ENCODE results near the gene METTL13.
A peak's percentile ranks its signal among the peaks of the same experiment; 100 is the strongest.

METTL13 gene, protein sequence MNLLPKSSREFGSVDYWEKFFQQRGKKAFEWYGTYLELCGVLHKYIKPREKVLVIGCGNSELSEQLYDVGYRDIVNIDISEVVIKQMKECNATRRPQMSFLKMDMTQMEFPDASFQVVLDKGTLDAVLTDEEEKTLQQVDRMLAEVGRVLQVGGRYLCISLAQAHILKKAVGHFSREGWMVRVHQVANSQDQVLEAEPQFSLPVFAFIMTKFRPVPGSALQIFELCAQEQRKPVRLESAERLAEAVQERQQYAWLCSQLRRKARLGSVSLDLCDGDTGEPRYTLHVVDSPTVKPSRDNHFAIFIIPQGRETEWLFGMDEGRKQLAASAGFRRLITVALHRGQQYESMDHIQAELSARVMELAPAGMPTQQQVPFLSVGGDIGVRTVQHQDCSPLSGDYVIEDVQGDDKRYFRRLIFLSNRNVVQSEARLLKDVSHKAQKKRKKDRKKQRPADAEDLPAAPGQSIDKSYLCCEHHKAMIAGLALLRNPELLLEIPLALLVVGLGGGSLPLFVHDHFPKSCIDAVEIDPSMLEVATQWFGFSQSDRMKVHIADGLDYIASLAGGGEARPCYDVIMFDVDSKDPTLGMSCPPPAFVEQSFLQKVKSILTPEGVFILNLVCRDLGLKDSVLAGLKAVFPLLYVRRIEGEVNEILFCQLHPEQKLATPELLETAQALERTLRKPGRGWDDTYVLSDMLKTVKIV

DNA sequence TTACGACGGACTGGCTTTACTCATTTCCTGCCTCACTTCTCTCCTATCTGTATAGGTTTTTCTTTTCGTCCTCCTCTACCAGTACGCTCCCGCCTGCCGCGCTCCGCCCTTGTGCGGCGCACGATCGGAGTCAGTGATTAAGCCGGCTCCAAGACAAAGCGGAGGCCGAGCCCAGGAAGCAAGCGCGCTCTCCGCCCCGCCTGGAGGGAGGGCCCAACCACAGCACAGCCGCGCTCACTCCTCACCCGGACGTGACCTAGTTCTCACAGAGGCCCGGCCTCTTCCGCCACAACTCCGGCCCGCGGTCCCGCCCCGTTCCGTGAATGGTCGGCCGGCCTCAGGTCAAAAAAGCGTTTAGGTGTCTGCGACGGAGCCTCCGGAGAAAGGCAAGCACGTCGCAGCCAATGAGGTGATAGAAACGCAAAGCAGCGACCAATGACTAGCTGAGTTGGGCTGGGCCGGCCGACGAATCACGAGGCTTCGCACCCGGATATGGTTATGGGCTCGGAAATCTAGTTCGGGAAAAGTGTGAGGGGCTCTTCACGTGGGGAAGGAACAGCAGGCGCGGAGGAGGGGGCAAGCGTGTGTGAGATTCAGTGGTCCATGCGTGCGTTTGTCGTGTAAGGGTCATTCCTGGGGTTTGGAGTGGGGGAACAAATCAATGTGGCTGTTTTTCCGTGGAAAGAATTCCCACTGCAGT lies at the start of gene METTL13:
METTL13 (plus strand) TSS at position 485 of the 700 bp plus-strand sequence. CDS start 308 bp downstream, outside the sequence.
- peak; percentile 100 for DNase-seq (ENCODE audit: low spot score)

DNA sequence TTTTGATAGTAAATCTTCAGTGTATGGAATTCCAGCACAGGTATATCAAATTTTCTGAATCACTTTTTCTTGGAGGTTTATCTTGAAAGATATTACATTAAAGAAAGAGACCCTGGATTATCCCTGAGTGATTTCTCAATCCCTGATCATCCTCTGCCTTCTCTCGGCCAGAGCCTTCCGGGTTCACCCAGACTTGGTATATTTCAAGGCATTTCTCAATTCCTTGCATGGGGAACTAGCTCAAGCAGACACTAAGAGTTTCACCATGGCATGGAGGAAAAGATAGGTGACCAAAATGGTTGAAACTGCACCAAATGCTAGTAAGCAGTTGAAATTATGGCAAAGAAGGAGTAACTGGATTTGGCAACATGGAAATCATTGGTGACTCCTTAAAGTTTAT lies 45.3 kb upstream of the METTL13 start:
- DNase-seq (ENCODE audit: low spot score): no peak

DNA sequence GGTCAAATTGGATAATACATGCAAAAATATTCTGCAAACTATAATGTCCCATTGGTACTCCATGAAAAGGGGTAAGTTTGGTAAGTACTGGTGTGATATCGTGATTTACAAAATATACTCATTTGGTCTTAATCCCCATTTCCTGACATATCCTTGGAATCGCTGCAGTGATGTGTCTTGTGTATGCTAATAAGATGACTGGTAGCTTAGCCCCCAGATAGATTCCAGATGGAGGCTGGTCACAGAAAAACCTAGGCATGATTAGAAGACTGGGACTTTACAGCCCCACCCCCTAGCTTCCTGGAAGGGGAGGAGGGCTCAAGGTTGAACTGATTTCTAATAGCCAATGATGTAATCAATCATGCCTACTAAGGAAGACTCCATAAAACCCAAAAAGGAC lies 42.5 kb upstream of the METTL13 start:
- no peak for DNase-seq (ENCODE audit: low spot score)

DNA sequence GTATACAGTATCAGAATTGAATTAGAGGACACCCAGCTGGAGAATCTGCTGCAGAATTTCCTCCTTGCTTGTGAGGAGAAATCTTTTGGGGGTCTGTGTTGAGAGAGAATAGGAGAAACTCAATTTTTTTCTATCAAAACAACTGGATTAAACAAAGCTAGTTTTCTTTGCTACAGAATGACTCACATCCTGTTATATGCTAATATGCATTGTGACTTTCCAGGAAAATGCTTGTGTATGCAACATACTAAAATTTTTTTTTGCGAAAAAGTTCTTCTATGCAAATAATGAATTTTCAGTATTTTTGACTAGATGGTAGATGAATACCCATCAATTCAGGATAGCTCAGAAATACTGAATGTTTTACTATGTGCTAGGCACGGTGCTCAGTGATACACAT lies 41.8 kb upstream of the METTL13 start:
- DNase-seq (ENCODE audit: low spot score): no peak

DNA sequence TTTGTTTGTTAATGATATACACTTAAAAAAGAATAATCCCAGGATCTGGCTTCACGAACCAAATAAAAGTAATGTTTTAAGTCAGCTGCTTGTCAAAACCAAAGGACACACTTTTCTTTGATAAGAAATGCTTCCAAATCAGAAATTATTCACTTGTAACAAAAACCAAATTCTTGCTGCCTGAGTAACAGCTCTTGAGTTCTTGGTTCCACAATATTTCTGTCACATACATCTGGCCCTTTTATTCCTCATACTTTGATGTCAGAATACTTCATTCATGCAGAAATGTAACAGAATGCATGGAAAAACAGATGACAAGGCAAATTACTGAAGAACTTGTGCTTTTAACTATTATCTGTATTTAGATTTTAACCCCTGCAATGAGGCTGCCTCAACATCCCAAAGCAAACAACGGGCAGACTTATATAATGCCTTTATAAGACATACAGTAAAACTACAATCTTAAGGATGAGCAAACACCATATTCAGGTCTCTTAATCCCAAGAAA lies 41.0 kb upstream of the METTL13 start:
- no peak for DNase-seq (ENCODE audit: low spot score)

DNA sequence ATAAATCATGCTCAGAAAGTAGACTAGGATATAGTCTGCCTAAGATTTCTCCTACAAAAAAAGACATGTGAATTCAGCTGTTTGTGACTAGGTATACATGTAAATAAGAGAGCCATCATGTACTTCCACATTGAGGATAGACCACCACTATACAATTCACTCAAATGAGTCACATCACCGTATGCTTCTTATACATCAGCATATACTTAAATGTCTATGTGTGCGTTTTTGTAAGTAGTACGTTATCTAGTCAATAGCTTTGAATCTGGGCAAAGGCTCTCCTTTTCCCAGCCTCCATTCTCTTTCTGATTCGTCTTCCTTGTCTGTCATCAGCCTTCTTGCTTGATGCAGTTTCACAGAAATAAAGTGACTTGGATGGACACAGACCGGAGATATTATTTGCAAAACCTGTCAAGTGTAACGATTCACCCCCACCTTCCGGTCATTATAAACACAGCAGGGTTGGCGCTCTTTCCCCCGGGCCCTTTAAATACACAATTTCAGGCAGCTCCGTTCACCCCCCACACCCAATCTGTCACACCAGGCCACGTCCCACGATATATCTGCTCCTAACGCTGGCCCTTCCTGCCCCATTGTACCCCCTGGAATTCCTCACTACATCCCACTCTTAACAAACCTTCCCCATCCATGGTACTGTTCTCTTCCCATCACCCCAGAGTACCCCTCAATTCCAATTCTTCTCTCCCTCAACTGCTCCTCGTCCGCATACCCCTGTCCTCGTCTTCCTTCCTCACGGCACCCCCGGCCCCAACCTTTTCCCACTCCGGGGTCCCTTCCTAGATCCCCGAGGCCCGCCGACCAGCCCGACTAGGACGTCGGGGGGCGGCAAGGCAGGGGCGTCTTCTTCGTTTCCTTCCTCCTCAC lies 40.2 kb upstream of the METTL13 start:
- peak; percentile 43 for DNase-seq (ENCODE audit: low spot score)

DNA sequence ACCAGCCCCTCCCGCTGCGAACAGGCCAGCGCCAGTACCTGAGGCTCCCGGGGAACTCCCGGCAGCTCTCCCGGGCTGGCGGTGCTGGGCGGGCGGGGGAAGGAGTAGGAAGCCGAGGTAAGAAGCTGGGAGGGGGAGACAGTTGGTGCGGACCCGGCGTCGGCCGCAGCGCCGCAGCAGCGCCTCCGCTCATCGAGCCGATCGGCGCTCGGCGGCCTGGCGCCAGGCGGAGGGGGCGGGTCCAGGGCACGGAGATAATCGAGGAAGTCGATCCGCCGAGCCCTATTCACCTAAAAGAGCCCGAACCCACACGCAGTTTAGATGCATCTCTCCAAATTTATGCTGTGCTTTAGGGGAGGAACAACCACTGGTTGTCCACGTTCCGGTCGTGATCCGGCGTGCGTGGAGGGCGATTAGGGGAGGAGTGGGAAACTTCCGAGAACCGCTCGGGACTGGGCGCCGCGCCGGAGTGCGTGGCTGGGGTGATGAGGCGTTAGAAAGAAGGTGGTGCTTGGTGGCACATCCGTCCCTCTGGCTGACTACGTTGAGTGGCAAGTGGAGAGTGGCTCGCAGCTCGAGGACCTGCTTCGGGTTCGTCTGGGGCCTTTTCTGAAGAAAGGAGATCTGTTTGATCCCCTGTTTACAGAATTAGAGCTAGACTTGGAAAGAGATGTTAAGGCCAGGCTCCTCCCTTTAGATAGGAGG lies 39.4 kb upstream of the METTL13 start, which contains the start of gene VAMP4:
VAMP4 (minus strand) TSS at position 194 of the 705 bp plus-strand sequence. CDS start 3,651 bp downstream, outside the sequence.
- peak; percentile 90 for DNase-seq (ENCODE audit: low spot score)

DNA sequence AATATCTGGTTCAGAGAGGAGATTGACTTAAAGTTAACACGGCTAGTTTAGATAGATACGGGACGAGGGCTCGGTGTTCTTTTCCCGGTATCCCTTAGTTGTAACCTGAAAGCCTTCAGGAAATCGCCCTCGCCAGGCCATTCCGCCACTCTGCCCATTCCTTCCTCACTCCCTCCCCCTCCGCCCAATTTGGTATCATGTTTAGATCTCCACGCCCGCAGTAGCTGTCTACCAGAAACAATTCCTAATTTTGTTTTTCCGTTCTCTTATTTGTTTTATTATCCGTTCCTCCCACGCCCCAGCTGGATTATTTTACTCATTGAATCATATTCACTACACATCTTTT lies 38.9 kb upstream of the METTL13 start:
- peak; percentile 67 for DNase-seq (ENCODE audit: low spot score)

DNA sequence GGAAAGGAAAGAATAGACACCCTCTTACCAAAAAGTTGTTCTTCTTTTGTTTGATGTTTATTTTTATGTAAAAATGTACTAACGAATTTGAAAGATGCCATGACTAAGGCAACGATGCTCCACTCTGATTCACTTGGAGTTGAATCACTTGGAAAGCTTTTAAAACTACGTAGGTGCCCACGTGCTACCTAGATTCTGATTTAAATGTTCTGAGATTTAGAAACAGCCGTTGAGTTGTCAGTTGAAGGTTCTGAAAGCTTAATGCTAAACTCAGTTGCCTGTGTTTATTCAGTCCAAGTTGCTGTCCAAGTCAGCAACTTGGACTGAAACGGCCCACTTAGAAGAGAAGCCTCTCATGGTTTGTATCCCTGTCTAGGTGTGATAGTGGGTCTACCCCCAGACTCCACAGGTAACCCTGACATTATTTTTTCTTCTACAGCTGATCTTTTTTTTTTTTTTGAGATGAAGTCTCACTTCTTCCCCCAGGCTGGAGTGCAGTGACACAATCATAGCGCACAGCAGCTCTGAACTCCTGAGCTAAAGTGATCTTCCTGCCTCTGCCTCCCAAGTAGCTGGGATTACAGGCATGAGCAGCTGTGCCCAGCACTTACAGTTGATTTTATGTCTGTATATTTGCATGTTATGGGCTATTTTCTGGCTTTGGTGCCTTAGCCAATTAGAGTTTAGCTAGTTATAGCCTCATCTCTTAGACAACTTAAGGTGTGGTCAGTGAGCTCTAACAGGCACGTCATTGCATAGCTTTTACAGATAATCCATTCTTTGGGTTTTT lies 38.2 kb upstream of the METTL13 start:
- DNase-seq (ENCODE audit: low spot score): peak; percentile 23

DNA sequence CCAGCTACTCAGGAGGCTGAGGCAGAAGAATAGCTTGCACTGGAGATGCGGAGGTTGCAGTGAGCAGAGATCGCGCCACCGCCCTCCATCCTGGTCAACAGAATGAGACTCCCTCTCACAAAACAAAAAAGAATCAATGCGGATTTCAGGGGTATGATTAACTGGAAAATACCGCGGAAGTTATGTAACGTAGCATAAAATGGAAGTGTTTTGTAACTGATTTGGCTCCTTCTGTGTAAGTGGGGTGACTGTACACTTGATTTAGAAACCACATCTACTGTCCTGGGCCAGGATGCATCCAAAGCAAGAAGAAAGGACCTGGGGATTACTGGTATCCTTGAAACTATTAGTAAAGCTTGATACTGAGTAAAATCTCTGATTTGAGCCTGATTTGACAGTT lies 36.5 kb upstream of the METTL13 start:
- no peak for DNase-seq (ENCODE audit: low spot score)

DNA sequence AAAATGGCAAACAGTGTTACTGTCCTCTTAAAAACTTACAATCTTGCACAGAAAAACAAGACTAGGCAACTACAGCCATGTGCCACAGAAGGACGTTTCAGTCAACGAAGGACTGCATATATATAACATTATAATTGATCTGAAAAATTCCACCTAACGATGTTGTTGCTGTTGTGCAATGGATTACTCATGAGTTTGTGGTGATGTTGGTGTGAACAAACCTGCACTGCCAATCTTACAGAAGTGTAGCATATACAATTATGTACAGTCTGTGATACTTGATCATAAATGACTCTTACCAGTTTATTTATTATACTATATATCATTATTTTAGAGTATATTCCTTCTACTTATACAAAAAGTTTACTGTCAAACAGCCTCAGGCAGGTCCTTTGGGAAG lies 32.8 kb upstream of the METTL13 start:
- no peak for DNase-seq (ENCODE audit: low spot score)

DNA sequence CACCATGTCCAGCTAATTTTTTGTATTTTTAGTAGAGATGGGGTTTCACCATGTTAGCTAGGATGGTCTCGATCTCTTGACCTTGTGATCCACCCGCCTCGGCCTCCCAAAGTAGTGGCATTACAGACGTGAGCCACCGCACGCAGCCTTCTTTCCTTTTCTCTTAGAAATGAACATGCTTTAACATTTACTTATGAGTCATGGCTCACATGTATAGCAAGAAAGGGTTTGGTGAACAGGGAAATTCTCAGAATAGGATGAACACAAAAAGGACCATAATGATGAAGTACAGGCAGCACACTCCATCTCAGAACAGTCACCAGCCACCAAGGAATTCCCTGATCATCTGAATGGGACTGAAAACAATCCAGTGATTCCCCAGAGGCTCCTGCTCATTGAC lies 30.2 kb upstream of the METTL13 start:
- no peak for DNase-seq (ENCODE audit: low spot score)

DNA sequence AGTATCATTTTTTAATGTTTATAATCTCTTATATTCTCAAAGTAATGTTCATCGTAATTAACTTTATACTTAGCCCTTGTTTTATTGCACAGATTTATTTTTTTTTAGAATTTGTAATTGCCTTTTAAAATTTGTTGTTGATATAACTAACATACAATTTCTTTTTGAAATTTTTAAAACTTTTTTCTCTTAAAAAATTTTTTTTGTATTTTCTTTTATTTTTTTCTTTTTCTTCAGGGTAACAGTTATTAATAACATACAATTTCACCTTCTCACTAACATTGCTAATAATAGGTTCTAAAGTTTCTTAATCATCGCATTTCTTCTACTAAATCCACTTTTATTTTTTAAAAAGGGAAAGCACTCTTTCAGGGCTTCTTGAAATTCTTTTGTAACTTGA lies 28.3 kb upstream of the METTL13 start:
- no peak for DNase-seq (ENCODE audit: low spot score)

DNA sequence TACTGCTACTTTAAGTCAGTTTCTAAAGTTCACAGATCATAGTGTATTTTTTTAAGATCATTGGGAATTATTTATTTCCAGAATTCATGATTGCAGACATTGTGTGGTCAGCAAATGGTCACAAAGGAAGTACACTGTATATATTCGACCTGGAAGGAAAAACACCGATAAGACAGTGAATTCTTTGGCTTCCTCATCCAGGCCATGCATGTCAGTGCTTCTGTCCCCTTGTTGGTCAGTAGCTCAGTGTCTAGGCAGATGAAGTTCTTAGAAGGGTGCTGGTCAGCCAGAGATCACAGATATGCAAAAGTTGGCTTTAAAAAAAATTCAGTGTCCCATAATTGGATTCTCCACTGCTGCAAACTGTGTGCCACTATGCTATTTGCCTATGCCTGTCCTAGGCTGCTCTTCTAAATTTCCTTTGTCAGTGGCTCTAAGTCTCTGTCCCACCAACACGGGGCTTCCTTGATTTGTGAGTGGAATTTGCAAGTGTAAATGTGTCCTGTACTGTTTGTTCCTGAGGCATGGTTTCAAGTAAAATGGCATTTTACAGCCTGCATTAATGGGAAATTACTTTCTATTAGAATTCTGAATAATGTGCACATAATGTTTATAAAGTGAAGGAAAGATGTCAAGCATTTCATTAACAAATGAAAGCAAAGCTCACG lies 27.6 kb upstream of the METTL13 start:
- DNase-seq (ENCODE audit: low spot score): no peak

DNA sequence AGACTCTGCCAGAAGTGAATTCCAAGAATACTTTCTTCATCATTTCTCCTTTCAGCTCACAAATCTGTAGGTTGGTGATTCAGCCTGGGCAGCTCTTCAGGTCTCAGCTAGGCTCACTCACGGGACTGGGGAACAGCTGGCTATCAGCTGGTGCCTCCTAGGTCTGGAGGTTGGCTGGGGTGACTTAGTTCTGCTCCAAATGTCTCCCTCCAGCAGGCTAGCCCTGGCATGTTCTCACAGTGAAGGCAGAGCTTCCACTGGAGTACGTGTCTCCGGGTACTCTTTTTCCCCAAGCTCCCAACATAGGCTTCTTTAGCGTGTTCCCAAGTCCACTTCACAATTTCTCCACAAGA lies 27.1 kb upstream of the METTL13 start:
- DNase-seq (ENCODE audit: low spot score): no peak

DNA sequence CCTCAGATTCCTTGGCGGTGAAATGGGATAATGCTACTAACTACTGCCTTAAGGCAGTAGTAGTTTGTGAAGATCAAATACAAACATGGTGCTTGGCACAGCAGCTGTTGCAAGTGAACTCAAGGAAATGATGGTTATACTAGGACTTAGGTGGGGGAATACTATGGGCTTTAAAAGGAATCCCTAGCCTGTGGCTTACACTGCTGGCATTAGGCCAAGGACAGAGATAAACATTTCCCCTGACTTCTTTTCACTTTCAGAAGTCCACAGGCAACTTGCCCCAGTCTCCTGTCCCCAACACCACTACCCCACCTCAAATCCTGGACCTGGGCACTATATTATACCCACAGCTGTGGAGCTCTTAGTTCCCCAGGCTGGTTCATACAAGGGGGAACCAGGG lies 26.5 kb upstream of the METTL13 start:
- no peak for DNase-seq (ENCODE audit: low spot score)

DNA sequence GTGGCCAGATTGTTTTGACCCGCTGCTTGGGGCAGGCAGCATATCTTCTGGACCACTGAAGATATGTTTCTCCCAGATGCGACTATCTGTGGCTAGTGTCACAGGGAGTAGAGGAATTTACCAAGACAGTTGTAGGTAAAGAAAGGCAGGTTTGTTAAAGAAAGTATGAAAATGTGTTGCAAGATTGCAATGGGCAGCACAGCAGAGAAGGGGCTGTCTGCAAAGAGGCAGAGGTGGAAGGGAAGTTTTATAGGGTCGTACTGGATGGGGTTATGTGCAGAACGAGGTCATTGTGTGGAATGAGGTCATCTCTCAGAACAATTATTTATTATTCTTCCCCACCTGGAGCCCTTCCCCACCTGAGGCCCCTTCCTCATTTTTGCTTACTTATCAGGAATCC lies 24.6 kb upstream of the METTL13 start:
- no peak for DNase-seq (ENCODE audit: low spot score)

DNA sequence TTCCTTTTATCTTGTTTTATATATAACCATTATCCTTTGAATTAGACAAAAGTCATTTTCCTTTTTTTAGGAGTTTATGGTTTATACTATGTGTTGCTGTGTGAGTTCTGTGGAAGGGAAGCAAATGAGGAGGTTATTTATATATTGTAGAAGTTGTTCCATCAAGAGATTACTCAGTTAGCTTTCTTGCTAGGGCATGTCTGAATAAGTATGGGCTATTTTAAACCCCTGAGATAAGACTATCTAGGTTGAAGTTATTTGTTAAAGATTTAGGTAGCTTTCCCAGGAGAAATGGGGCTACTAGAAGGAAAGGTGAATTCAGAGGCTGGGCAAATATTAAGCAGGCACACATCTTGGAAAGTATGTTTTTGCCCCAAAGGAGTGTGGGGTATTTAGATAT lies 23.4 kb upstream of the METTL13 start:
- DNase-seq (ENCODE audit: low spot score): no peak

DNA sequence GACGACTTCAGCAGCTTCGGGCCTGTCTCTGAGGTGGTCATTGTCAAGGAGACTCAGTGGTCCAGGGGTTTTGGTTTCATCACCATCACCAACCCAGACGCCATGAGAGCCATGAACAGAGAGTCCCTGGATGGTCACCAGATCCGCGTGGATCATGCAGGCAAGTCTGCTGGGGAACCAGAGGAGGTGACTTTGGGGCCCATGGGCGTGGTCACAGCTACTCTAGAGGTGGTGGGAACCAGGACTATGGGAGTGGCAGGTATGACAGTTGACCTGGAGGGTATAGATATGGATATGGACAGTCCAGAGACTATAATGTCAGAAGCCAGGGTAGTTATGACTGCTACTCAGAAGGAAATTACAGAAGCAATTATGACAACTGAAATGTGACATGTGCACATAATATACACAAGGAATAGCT lies 19.3 kb upstream of the METTL13 start:
- no peak for DNase-seq (ENCODE audit: low spot score)

DNA sequence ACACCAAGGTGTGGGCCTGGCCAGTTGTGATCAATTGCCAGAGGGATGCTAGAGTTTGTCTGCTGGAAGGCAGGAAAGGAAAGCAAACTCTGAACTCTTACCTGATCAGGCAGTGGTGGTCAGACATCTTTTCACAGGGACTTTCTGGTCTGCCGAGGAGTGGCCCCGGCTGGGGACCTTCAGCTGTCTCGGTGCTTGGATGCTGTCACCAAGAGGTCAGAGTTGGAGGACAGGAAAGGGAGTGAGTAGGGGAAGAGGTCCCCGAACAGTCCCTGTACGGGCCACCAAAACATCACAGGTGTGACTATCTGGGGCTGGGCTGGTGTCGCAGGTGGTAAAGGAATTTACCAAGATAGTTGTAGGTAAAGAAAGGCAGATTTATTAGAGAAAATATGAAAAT lies 17.7 kb upstream of the METTL13 start:
- DNase-seq (ENCODE audit: low spot score): no peak

Data from Ammon's horn (tissue), 1 donor.